OCI-LY1 (cell line): ENCODE measurements around the gene MTCL3.

Experiments used
- H2AFZ ChIP-seq: fragments of 200-600 bp; sonication (generic), shearing (Covaris generic); 2 replicates; pipeline ENCODE4 v1.6.0; 2014; ENCODE audit warnings: antibody characterized with exemption, mild to moderate bottlenecking, low read length
- H3F3A ChIP-seq: fragments of 200-600 bp; sonication (generic), shearing (Covaris generic); 2 replicates; pipeline ENCODE4 v1.6.0; 2014; ENCODE audit warnings: mild to moderate bottlenecking, antibody characterized with exemption, low read length, moderate library complexity; ENCODE audit not compliant: insufficient read depth
- H3K27ac ChIP-seq: fragments of 200-600 bp; sonication (generic); 2 replicates; pipeline ENCODE4 v1.5.1; 2014; ENCODE audit warnings: low read length, mixed run types, mild to moderate bottlenecking, low read depth; ENCODE audit not compliant: poor library complexity, severe bottlenecking
- H3K27me3 ChIP-seq: fragments of 200-600 bp; sonication (generic); 2 replicates; pipeline ENCODE4 v1.6.0; 2014; ENCODE audit warnings: antibody characterized with exemption, mild to moderate bottlenecking, low read length, moderate library complexity; ENCODE audit not compliant: insufficient read depth
- H3K36me3 ChIP-seq: fragments of 200-600 bp; sonication (generic); 2 replicates; pipeline ENCODE4 v1.6.1; 2014; ENCODE audit warnings: mild to moderate bottlenecking, antibody characterized with exemption, low read length, moderate library complexity, mixed read lengths; ENCODE audit not compliant: insufficient read depth
- H3K4me1 ChIP-seq: fragments of 200-600 bp; sonication (generic); 2 replicates; pipeline ENCODE4 v1.5.1; 2014; ENCODE audit warnings: mild to moderate bottlenecking, low read length, moderate library complexity; ENCODE audit not compliant: insufficient read depth, severe bottlenecking
- H3K4me2 ChIP-seq: fragments of 200-600 bp; sonication (generic), shearing (Covaris generic); 2 replicates; pipeline ENCODE4 v1.6.1; 2014; ENCODE audit warnings: low read length
- H3K4me3 ChIP-seq: fragments of 200-600 bp; sonication (generic); 2 replicates; pipeline ENCODE4 v1.5.1; 2014; ENCODE audit warnings: low read length, low read depth, mild to moderate bottlenecking, mixed read lengths; ENCODE audit not compliant: poor library complexity, severe bottlenecking
- H3K79me2 ChIP-seq: fragments of 200-600 bp; shearing (Covaris generic); 2 replicates; pipeline ENCODE4 v1.6.1; 2016; ENCODE audit warnings: mixed run types, low read length, mixed read lengths; ENCODE audit not compliant: insufficient read depth
- H3K9ac ChIP-seq: fragments of 200-600 bp; sonication (generic), shearing (Covaris generic); 2 replicates; pipeline ENCODE4 v1.6.1; 2014; ENCODE audit warnings: mild to moderate bottlenecking, low read length, mixed read lengths
- H3K9me2 ChIP-seq: fragments of 200-600 bp; sonication (generic), shearing (Covaris generic); 2 replicates; pipeline ENCODE4 v1.6.1; 2014; ENCODE audit warnings: low read depth, mild to moderate bottlenecking, low read length, mixed read lengths
- H3K9me3 ChIP-seq: fragments of 200-600 bp; shearing (Covaris generic); 2 replicates; pipeline ENCODE4 v1.6.1; 2014; ENCODE audit warnings: low read length, mixed read lengths
- H4K20me1 ChIP-seq: fragments of 200-600 bp; sonication (generic), shearing (Covaris generic); 2 replicates; pipeline ENCODE4 v1.6.0; 2016; ENCODE audit warnings: mild to moderate bottlenecking, low read length; ENCODE audit not compliant: insufficient read depth
- EZH2 ChIP-seq: fragments of 200-600 bp; sonication (generic), shearing (Covaris generic); IDR thresholded peaks from 2 replicates; pipeline ENCODE4 v1.8.0; 2017; ENCODE audit warnings: borderline replicate concordance, mixed run types, mild to moderate bottlenecking, antibody characterized with exemption, low read length, moderate library complexity, mixed read lengths
- TF ChIP-seq, protein P1 (sequence below): fragments of 200-600 bp; sonication (generic), shearing (Covaris generic); IDR thresholded peaks from 2 replicates; pipeline ENCODE4 v1.5.1; 2017; ENCODE audit warnings: mild to moderate bottlenecking, antibody characterized with exemption, low read length, moderate library complexity, mixed read lengths

MTCL3 gene

DNA sequence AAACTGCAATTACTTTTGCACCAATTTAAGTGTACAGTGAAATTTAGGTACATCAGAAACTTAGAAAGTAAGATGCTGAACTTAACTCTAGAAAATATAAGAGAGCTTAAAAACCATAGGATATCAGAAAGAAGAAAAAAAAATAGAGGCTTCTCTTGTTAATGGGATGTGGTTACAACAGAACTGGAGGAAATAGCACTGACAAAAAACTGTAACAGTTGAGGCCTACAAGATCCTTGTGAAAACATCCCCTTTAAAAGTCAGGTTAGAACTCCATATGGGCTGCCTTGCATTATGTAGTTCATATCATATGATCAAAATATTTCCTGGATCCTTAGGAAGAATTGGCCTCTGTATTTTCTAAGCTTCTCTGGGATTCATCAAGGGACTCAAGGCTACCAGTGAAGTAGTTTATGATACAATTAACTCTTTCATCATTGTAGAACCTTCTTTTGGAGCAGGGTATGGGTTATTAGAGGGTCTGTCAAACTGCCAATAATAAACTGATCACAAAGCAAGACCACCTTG, 24.8 kb downstream of the MTCL3 start:
- no peaks in the 10 kb centered on the region for H3K9me3 ChIP-seq
- no peaks in the 10 kb centered on the region for H3K27me3 ChIP-seq
- H3K79me2 ChIP-seq, result no peaks in the 10 kb centered on the region
- no peaks in the 10 kb centered on the region for H3K9me2 ChIP-seq
- no peak overlapping the region for H3K9ac ChIP-seq
- no peak overlapping the region for H3K27ac ChIP-seq
- no peaks in the 10 kb centered on the region for H3F3A ChIP-seq
- no peak overlapping the region for H2AFZ ChIP-seq
- H3K4me1 ChIP-seq, result no peaks in the 10 kb centered on the region
- TF ChIP-seq EZH2, result no peak
- TF ChIP-seq, protein P1, sequence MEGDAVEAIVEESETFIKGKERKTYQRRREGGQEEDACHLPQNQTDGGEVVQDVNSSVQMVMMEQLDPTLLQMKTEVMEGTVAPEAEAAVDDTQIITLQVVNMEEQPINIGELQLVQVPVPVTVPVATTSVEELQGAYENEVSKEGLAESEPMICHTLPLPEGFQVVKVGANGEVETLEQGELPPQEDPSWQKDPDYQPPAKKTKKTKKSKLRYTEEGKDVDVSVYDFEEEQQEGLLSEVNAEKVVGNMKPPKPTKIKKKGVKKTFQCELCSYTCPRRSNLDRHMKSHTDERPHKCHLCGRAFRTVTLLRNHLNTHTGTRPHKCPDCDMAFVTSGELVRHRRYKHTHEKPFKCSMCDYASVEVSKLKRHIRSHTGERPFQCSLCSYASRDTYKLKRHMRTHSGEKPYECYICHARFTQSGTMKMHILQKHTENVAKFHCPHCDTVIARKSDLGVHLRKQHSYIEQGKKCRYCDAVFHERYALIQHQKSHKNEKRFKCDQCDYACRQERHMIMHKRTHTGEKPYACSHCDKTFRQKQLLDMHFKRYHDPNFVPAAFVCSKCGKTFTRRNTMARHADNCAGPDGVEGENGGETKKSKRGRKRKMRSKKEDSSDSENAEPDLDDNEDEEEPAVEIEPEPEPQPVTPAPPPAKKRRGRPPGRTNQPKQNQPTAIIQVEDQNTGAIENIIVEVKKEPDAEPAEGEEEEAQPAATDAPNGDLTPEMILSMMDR, result no peak
- H3K4me3 ChIP-seq, result no peak overlapping the region
- H3K4me2 ChIP-seq, result no peak overlapping the region
- H4K20me1 ChIP-seq, result no peaks in the 10 kb centered on the region
- no peaks in the 10 kb centered on the region for H3K36me3 ChIP-seq

DNA sequence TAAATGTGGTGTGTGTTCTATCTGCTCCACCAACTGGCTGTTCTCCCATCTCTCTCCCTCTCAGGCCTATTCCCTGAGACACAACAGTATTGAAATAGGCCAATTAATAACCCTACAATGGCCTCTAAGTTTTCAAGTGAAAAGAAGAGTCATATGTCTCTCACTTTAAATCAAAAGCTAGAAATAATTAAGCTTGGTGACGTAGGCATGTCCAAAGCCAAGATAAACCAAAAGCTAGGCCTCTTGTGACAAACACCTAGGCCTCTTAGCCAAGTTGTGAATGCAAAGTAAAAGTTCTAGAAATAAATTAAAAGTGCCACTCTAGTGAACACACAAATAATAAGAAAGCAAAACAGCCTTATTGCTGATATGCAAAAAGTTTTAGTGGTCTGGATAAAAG, 29.9 kb downstream of the MTCL3 start:
- Histone ChIP-seq H3K9ac (no peak overlapping the region), H3K4me3 (no peak overlapping the region), H3K27ac (no peak overlapping the region), H3K9me2 (no peaks in the 10 kb centered on the region), H3F3A (no peaks in the 10 kb centered on the region), H4K20me1 (no peaks in the 10 kb centered on the region), H3K4me1 (no peaks in the 10 kb centered on the region), H3K79me2 (no peaks in the 10 kb centered on the region), H3K9me3 (no peaks in the 10 kb centered on the region), H3K36me3 (no peaks in the 10 kb centered on the region), H3K4me2 (no peak overlapping the region), H3K27me3 (no peaks in the 10 kb centered on the region), H2AFZ (no peak overlapping the region)
- TF ChIP-seq, protein P1, result no peak
- no peak for TF ChIP-seq EZH2

DNA sequence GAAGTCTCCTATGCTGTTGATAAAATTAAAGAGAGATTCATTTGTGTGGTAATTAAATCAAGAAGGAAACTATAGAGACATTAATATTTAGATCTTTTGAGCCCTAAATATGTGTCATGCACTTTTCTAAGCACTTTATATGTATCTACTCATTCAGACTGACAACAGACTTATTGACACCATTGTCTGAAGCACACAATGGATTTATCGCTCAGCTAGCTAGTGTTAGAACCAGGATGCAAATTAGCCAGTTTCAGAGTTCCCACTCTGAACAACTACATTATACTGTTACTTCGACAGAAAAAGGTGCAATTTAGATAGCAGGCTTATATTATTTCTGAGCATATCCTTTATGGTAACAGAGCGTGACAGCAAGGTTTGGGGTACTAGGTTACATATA, 32.2 kb downstream of the MTCL3 start:
- TF ChIP-seq, protein P1, result no peak
- TF ChIP-seq EZH2, result no peak
- no peak overlapping the region for H2AFZ ChIP-seq
- H3K9ac ChIP-seq, result no peak overlapping the region
- H3K27ac ChIP-seq, result no peak overlapping the region
- no peaks in the 10 kb centered on the region for H3K4me1 ChIP-seq
- H3K4me2 ChIP-seq, result no peak overlapping the region
- H3K36me3 ChIP-seq, result no peaks in the 10 kb centered on the region
- H3F3A ChIP-seq, result no peaks in the 10 kb centered on the region
- no peaks in the 10 kb centered on the region for H3K9me3 ChIP-seq
- no peaks in the 10 kb centered on the region for H4K20me1 ChIP-seq
- no peaks in the 10 kb centered on the region for H3K27me3 ChIP-seq
- no peaks in the 10 kb centered on the region for H3K79me2 ChIP-seq
- H3K4me3 ChIP-seq, result no peak overlapping the region
- H3K9me2 ChIP-seq, result no peaks in the 10 kb centered on the region
